ENCODE measurements around the gene TSGA10.

- TF ChIP-seq GATA3 (IDR thresholded peaks at IDR 0.05; ENCODE audit: low read depth, low read length) (no peak), GATA2 (IDR thresholded peaks at IDR 0.05; ENCODE audit: low read depth, low read length) (no peak)
Measured at GRCh38 chr2:99152199-99152895, 2.4 kb downstream of the TSGA10 start.

Data from SH-SY5Y (cell line).